GM21390 (cell line): Measurements from ENCODE around the gene TUBB4B.
A peak's percentile ranks its signal among the peaks of the same experiment; 100 is the strongest.

Experiments used
- ATAC-seq: cut with Tn5 transposase; IDR thresholded peaks from one replicate; pipeline ENCODE4 v1.9.1; 2021; ENCODE audit not compliant: unreplicated experiment

The TUBB4B gene

GRCh38 chr9:137267933-137268355, 26.9 kb downstream of the TUBB4B start:
- no peak for ATAC-seq

DNA sequence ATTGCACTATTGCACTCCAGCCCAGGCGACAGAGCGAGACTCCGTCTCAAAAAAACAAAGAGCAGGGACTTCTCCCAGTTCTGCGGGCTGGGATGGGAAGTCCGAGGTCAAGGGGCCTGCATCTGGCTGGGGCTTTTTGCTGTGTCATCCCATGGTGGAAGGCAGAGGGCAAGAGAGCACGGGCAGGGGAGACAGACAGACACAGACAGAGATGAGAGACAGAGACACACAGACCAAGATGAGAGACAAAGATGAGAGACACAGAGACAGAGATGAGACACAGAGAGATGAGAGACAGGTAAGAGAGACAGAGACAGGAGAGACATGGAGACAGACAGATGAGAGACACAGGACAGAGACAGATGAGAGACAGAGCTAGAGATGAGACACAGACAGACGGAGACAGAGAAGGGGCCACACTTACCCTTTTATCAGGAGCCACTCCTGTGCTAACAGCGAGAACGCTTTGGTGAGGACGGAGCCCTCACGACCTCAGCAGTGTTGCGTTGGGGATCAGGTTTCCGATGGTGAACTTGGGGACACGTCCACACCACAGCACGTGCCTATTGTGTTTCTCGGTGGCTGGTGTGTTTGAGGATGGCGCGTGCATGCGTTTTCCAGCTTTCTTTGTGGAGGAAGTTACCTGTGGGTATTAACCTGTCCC, 27.6 kb downstream of the TUBB4B start:
- no peak for ATAC-seq

GRCh38 chr9:137269231-137269772, 28.2 kb downstream of the TUBB4B start:
- ATAC-seq = no peak

DNA sequence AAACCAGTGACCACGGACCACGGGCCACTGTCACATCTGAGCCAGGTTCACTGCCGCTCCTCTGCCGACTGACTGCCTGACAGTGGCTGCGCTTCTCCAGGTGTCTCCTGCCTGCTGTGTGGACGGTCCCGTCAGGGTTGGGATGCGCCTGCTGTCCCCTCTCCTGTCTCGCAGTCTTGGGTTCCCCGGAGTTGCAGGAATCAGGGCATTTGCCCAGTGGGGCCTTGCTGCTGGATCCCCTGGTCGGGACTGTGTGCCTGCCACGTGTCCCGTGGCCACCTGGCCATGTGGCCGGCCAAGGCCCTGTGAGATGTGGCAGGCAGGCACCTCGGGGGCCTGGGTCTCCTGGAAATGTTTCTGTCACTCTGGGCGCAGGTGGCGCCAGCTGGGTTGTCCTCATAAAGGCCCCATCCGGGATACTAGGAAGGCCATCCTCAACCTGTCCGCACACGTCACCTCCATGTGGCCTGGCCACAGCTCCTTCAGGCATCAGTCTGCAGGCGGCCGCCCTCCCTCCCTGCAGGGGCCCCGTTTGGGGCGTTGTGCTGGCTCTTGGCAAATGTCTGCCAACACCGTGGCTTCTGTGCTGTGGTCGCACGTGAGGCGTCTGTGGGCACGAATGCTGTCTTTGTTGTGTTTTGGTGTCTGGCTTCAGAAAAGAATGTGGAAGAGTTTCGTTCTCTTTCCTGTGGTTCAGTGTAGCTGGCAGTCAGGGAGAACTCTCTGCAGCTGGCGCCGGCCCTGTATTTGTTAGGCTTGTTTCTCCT, 30.0 kb downstream of the TUBB4B start:
- no peak for ATAC-seq

DNA sequence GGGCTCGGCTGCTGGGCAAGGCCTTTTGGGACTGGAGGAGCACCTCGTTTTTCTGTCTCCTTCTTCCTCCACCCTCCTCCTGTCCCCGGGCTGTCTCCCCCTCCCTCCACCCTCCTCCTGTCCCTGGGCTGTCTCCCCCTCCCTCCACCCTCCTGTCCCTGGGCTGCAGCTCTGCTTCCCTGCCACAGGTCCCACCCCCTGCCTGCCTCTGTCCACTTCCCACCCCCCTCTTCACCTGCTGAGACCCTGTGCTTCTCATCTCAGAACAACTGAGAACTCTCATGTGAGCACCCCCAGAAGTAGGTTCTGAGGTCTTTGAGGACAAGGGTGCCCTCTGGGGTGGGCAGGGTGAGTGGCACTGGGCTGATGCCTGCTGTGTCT, 30.6 kb downstream of the TUBB4B start:
- no peak for ATAC-seq

DNA sequence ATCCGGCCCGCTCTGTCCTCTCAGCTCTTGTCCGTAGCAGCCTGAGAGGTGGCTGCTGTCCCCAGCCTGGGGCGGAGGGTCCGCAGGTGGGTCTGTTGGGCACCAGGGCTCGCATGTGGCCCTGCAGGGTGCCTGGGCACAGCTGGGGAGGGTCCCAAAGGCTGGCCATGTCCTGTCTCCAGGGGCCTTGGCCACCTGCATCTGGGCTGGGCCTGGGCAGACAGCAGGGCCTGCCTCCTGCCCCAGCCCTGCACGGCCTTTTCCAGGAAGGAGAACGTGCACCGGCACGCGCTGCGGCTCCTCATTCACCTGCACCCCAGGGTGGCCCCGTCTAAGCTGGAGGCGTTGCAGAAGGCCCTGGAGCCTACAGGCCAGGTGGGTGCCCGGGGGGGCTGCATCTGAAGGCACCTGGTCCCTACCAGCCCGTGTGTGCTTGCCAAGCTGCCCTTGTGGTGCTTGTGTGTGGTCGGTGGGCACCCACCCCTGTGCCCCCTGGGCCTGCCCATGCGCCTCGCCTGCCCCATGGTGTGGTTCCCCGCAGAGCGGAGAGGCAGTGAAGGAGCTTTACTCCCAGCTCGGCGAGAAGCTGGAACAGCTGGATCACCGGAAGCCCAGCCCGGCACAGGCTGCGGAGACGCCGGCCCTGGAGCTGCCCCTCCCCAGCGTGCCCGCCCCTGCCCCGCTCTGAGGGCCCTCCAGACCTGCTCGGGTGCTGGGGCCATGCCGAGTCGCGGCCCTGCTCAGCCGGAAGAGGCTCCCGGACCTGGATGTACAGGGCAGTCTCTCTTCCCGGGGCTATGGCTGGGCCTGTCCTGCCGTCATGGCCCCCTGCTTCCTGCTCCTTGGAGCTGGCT, 31.4 kb downstream of the TUBB4B start:
- ATAC-seq = no peak

GRCh38 chr9:137273095-137273490, 32.0 kb downstream of the TUBB4B start:
- ATAC-seq = no peak

DNA sequence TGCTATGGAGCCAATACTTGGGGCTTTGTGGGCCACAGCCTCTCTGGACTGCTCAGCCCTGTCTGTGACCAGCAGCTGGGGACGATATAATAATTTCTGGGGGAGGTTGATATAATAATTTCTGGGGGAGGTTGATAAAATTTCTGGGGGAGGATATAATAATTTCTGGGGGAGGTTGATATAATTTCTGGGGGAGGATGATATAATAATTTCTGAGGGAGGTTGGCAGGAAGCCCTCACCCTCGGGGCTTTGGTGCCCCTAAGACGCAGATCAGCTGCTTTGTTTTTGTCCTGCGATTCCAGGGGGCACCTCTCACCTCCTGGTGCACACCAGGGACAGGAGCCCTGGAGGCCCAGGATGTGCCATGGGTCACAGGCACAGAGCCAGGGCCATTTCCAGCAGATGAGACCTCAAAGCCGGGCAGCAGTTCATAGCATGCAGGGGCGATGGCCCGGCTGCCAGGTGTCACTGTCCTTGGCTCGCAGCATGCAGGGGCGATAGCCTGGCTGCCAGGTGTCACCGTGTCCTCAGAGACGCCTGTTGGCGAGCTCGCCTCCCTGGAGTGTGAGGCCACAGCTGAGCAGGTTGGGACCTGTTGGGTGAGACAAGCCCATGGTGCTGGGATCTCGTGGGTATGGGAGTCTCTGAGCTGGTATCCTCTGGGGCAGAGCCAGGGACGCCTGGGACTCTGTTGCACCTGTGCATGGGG, 32.7 kb downstream of the TUBB4B start:
- ATAC-seq = no peak

GRCh38 chr9:137275203-137275587, 34.1 kb downstream of the TUBB4B start:
- ATAC-seq = no peak

GRCh38 chr9:137275588-137276472, 34.7 kb downstream of the TUBB4B start:
- no peak for ATAC-seq

- ATAC-seq = peak; percentile 17
Measured at GRCh38 chr9:137276473-137277328, 35.6 kb downstream of the TUBB4B start.

DNA sequence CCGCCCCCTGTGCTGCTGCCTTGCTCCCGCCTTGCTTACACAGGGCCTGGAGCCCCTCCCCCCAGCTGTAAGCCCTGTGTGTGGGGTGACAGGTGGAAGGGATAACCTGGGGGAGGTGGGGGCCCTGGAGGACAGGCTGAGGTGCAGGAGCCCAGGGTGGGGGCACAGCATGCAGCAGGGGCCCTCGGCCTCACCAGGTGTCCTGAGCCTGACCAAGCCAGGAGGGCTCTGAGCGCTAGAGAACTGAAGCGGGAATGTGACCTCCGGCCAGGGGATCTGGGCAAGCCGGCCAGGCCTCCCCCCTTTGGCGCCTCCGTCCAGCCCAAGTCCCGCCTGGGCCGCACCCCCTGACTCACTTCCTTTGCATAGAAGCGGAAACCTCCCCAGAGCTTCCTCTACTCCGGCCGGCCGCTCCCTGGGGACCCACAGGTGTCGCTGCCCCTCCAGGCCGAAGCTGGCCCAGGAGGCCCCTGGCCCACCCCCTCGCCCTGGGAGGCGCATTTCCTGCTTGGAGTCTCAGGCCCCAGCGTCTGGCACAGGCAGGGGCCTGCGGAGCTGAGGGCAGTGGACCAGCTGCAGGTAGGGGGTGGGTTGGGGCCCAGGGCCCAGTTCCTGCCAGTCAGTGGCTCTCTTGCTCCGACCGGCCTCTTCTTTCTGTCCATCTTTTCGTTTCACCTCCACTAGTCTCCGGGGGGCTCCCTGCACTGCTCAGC, 36.4 kb downstream of the TUBB4B start, which contains the start of gene TOR4A:
TOR4A (plus strand) TSS at position 398 of the 713 bp plus-strand sequence. CDS start 964 bp downstream, outside the sequence.
- peak; percentile 75 for ATAC-seq

- ATAC-seq = no peak
Measured at GRCh38 chr9:137278061-137278701, 37.1 kb downstream of the TUBB4B start.

- no peak for ATAC-seq
Measured at GRCh38 chr9:137278721-137279711, 37.9 kb downstream of the TUBB4B start.

DNA sequence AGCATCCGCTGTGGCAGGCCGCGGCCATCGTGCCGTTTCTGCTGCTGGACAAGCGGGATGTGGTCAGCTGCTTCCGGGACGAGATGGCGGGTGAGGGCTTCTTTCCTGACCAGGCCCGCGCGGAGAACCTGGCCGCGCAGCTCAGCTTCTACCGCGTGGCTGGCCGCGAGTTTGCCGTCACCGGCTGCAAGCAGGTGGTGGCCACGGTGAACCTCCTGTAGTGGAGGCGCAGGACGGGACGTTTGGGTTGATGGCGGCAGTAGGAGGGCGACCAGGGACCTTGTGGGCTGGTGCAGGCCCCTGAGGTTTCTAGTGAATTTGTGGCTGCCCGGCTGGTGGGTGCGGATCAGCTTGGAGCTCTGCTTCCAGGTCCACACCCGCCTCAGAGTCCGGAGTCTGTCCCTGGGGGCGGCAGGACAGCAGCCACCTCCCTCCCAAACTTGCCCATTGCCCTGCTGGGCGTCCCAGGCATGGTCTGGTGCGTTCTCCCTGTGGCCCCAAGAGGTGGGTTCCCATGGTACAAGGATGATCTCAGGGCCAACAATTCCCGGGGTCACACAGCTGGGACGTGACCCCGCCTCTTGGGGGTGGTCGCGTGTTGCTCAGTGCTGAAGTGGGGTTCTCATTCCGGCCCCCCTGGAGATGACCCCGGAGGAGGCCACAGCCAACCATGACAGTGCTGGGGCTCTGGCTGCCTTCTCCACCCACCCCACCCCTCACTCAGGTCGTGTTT, 38.8 kb downstream of the TUBB4B start:
- no peak for ATAC-seq
